GM23338 (cell line): ENCODE measurements around the gene ACAT2. TPM values are rescaled to one million over a fixed set of nuclear protein-coding genes. Genes with fewer than 3 reads are reported as not detected.

ENCODE experiments used
- ATAC-seq: fragments of 200-7000 bp; cut with Tn5 transposase; 3 replicates; pipeline ENCODE4 v1.9.1; 2020
- DNase-seq: peaks from one replicate; pipeline ENCODE4 v3.0.0-alpha.2; 2015; ENCODE audit warnings: low spot score
- H2AFZ ChIP-seq: fragments of 200-600 bp; sonication (generic); 2 replicates; pipeline ENCODE4 v1.8.0; 2016; ENCODE audit warnings: antibody characterized with exemption, mild to moderate bottlenecking, moderate library complexity
- H3F3A ChIP-seq: fragments of 200-600 bp; sonication (generic); replicated peaks from 2 replicates; pipeline ENCODE4 v1.8.0; 2017; ENCODE audit warnings: antibody characterized with exemption, mixed run types, low read depth
- H3K27ac ChIP-seq: fragments of 200-600 bp; sonication (generic); 2 replicates; pipeline ENCODE4 v1.6.1; 2016; ENCODE audit warnings: low read depth
- H3K27me3 ChIP-seq: fragments of 200-600 bp; sonication (generic); 2 replicates; pipeline ENCODE4 v1.8.0; 2016; ENCODE audit warnings: mild to moderate bottlenecking, mixed run types, moderate library complexity; ENCODE audit not compliant: insufficient read depth
- H3K36me3 ChIP-seq: fragments of 200-600 bp; sonication (generic); 2 replicates; pipeline ENCODE4 v1.8.0; 2016; ENCODE audit warnings: mild to moderate bottlenecking; ENCODE audit not compliant: insufficient read depth
- H3K4me1 ChIP-seq: fragments of 200-600 bp; sonication (generic); 2 replicates; pipeline ENCODE4 v1.8.0; 2016; ENCODE audit warnings: mild to moderate bottlenecking, moderate library complexity; ENCODE audit not compliant: insufficient read depth
- H3K4me2 ChIP-seq: fragments of 200-600 bp; sonication (generic); 2 replicates; pipeline ENCODE4 v1.7.1; 2017; ENCODE audit warnings: mixed run types
- H3K4me3 ChIP-seq: fragments of 200-600 bp; sonication (generic); 2 replicates; pipeline ENCODE4 v1.6.1; 2016; ENCODE audit warnings: mixed run types
- H3K79me2 ChIP-seq: fragments of 200-600 bp; sonication (generic); replicated peaks from 2 replicates; pipeline ENCODE4 v1.8.0; 2017; ENCODE audit warnings: mild to moderate bottlenecking; ENCODE audit not compliant: insufficient read depth
- H3K9me2 ChIP-seq: fragments of 200-600 bp; sonication (generic); 2 replicates; pipeline ENCODE4 v1.8.0; 2017; ENCODE audit not compliant: insufficient read depth
- H4K20me1 ChIP-seq: fragments of 200-600 bp; sonication (generic); replicated peaks from 2 replicates; pipeline ENCODE4 v1.8.0; 2017; ENCODE audit warnings: mild to moderate bottlenecking; ENCODE audit not compliant: insufficient read depth
- H3K27ac Mint-ChIP-seq: 2 replicates; pipeline ENCODE4 v1.8.0; 2020; ENCODE audit warnings: inconsistent platforms, mild to moderate bottlenecking, moderate library complexity, mixed read lengths
- H3K27me3 Mint-ChIP-seq: 3 replicates; pipeline ENCODE4 v1.8.0; 2022; ENCODE audit warnings: low read depth, mild to moderate bottlenecking, moderate library complexity, mixed read lengths, inconsistent platforms; ENCODE audit not compliant: insufficient read depth, poor library complexity
- H3K36me3 Mint-ChIP-seq: 3 replicates; pipeline ENCODE4 v1.8.0; 2021; ENCODE audit warnings: low read depth, mild to moderate bottlenecking, inconsistent platforms, moderate library complexity, mixed read lengths
- H3K4me1 Mint-ChIP-seq: 3 replicates; pipeline ENCODE4 v1.8.0; 2020; ENCODE audit warnings: mild to moderate bottlenecking, inconsistent platforms, mixed read lengths
- H3K4me3 Mint-ChIP-seq: 3 replicates; pipeline ENCODE4 v1.8.0; 2021; ENCODE audit warnings: moderate library complexity, mild to moderate bottlenecking, inconsistent platforms, mixed read lengths
- H3K9me3 Mint-ChIP-seq: 3 replicates; pipeline ENCODE4 v1.8.0; 2020; ENCODE audit warnings: moderate library complexity, mild to moderate bottlenecking, inconsistent platforms, mixed read lengths
- EZH2 ChIP-seq: fragments of 200-600 bp; sonication (generic); IDR thresholded peaks from one replicate; pipeline ENCODE4 v1.8.0; 2017; ENCODE audit warnings: antibody characterized with exemption, mild to moderate bottlenecking, low read depth; ENCODE audit not compliant: unreplicated experiment
- JUNB ChIP-seq: IDR thresholded peaks from one replicate; pipeline ENCODE4 v1.6.1; 2016; ENCODE audit warnings: antibody characterized with exemption; ENCODE audit not compliant: unreplicated experiment
- NANOG ChIP-seq: IDR thresholded peaks from 2 replicates; pipeline ENCODE4 v1.6.1; 2016; ENCODE audit warnings: antibody characterized with exemption, borderline replicate concordance
- POLR2AphosphoS5 ChIP-seq: IDR thresholded peaks from 2 replicates; pipeline ENCODE4 v1.6.1; 2016; ENCODE audit warnings: antibody characterized with exemption, low read depth
- REST ChIP-seq: IDR thresholded peaks from one replicate; pipeline ENCODE4 v1.6.1; 2018; ENCODE audit warnings: antibody characterized with exemption; ENCODE audit not compliant: unreplicated experiment
- STAT1 ChIP-seq: IDR thresholded peaks from one replicate; pipeline ENCODE4 v1.6.1; 2016; ENCODE audit warnings: antibody characterized with exemption; ENCODE audit not compliant: unreplicated experiment
- polyA plus RNA-seq: library from polyadenylated mRNA; unstranded; fragments of >200 nt; fragmentation: Nextera tagmentation; extraction: Ambion mirVana; gene quantifications from 2 replicates; pipeline ENCODE4 v1.2.1, GENCODE V29; 2016
- total RNA-seq: library from RNA; depleted of rRNA; stranded (reverse); fragments of >200 nt; shearing (Covaris generic); gene quantifications from 2 replicates; pipeline ENCODE4 v1.2.3, GENCODE V29; 2014
- TF ChIP-seq, protein P1 (sequence below): fragments of 250-450 bp; sonication (Bioruptor Pico); IDR thresholded peaks from 2 replicates; pipeline ENCODE4 v1.5.0; 2020; ENCODE audit warnings: mild to moderate bottlenecking, moderate library complexity

ACAT2 gene
- total and polyA plus RNA-seq, 2 experiments from 2014 or later: 108 to 151 TPM

GRCh38 chr6:159754959-159755914 is 6.6 kb upstream of the ACAT2 start (continued):
- no peak for TF ChIP-seq NANOG
- TF ChIP-seq, protein P1, sequence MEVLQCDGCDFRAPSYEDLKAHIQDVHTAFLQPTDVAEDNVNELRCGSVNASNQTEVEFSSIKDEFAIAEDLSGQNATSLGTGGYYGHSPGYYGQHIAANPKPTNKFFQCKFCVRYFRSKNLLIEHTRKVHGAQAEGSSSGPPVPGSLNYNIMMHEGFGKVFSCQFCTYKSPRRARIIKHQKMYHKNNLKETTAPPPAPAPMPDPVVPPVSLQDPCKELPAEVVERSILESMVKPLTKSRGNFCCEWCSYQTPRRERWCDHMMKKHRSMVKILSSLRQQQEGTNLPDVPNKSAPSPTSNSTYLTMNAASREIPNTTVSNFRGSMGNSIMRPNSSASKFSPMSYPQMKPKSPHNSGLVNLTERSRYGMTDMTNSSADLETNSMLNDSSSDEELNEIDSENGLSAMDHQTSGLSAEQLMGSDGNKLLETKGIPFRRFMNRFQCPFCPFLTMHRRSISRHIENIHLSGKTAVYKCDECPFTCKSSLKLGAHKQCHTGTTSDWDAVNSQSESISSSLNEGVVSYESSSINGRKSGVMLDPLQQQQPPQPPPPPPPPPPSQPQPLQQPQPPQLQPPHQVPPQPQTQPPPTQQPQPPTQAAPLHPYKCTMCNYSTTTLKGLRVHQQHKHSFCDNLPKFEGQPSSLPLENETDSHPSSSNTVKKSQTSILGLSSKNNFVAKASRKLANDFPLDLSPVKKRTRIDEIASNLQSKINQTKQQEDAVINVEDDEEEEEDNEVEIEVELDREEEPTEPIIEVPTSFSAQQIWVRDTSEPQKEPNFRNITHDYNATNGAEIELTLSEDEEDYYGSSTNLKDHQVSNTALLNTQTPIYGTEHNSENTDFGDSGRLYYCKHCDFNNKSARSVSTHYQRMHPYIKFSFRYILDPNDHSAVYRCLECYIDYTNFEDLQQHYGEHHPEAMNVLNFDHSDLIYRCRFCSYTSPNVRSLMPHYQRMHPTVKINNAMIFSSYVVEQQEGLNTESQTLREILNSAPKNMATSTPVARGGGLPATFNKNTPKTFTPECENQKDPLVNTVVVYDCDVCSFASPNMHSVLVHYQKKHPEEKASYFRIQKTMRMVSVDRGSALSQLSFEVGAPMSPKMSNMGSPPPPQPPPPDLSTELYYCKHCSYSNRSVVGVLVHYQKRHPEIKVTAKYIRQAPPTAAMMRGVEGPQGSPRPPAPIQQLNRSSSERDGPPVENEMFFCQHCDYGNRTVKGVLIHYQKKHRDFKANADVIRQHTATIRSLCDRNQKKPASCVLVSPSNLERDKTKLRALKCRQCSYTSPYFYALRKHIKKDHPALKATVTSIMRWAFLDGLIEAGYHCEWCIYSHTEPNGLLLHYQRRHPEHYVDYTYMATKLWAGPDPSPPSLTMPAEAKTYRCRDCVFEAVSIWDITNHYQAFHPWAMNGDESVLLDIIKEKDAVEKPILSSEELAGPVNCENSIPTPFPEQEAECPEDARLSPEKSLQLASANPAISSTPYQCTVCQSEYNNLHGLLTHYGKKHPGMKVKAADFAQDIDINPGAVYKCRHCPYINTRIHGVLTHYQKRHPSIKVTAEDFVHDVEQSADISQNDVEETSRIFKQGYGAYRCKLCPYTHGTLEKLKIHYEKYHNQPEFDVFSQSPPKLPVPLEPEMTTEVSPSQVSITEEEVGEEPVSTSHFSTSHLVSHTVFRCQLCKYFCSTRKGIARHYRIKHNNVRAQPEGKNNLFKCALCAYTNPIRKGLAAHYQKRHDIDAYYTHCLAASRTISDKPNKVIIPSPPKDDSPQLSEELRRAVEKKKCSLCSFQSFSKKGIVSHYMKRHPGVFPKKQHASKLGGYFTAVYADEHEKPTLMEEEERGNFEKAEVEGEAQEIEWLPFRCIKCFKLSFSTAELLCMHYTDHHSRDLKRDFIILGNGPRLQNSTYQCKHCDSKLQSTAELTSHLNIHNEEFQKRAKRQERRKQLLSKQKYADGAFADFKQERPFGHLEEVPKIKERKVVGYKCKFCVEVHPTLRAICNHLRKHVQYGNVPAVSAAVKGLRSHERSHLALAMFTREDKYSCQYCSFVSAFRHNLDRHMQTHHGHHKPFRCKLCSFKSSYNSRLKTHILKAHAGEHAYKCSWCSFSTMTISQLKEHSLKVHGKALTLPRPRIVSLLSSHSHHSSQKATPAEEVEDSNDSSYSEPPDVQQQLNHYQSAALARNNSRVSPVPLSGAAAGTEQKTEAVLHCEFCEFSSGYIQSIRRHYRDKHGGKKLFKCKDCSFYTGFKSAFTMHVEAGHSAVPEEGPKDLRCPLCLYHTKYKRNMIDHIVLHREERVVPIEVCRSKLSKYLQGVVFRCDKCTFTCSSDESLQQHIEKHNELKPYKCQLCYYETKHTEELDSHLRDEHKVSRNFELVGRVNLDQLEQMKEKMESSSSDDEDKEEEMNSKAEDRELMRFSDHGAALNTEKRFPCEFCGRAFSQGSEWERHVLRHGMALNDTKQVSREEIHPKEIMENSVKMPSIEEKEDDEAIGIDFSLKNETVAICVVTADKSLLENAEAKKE: no peak

DNA sequence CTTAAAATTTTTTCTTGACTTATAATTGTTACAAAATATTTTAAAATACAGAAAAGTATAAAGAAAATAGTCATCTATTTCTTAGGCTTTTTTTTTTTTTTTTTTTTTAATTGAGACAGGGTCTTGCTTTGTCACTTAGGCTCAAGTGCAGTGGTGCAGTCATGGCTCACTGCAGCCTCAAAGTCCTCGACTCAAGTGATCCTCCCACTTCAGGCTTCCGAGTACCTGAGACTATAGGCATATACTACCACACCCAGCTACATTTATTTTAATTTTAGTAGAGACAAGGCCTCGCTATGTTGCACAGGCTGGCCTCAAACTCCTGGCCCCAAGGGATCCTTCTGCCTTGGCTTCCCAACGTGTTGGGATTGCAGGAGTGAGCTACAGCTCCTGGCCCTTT is 5.3 kb upstream of the ACAT2 start:
- no peak for TF ChIP-seq EZH2
- TF ChIP-seq POLR2AphosphoS5: 0 out of 2 replicates have a peak, but pooled peaks have one; percentile 11
- TF ChIP-seq STAT1: no peak
- no peak for TF ChIP-seq JUNB
- TF ChIP-seq REST: no peak
- Histone ChIP-seq H3K4me1 (peaks cover 11% of the 10 kb centered on the region), H3K79me2 (0 out of 2 replicates have a peak, but pooled peaks cover 11% of the 10 kb centered on the region), H3K4me3 (no peak overlapping the region), H3K9me2 (no peaks in the 10 kb centered on the region), H3K27me3 (no peaks in the 10 kb centered on the region), H2AFZ (no peak overlapping the region), H3K27ac (no peak overlapping the region), H3F3A (peaks cover 7% of the 10 kb centered on the region; the same call in 1 of the 2 replicates), H4K20me1 (0 out of 2 replicates have a peak, but pooled peaks cover 4% of the 10 kb centered on the region), H3K36me3 (peaks cover 42% of the 10 kb centered on the region; the same call in 1 of the 2 replicates), H3K4me2 (no peak overlapping the region)
- DNase-seq (no peak), ATAC-seq (no peak)
- Mint-ChIP-seq H3K36me3 (peaks cover 71% of the 10 kb centered on the region), H3K9me3 (no peaks in the 10 kb centered on the region; the same call in 2 of the 3 replicates), H3K27ac (no peak overlapping the region), H3K4me3 (no peak overlapping the region), H3K4me1 (peaks cover 28% of the 10 kb centered on the region), H3K27me3 (peaks cover 9% of the 10 kb centered on the region)
